Sigmoid colon (tissue), 7 donors: Measurements from ENCODE around the gene HIVEP3. TPM values are rescaled to one million over a fixed set of nuclear protein-coding genes. Genes with fewer than 3 reads are reported as not detected.

ENCODE experiments used
- DNase-seq: peaks from one replicate; pipeline ENCODE4 v3.0.0-alpha.2; 2019
- H3K27ac ChIP-seq, 4 donors: fragments of 200-600 bp; sonication (generic); one replicate each; pipeline ENCODE4 v1.5.1; 2016 to 2019; ENCODE audit warnings: mild to moderate bottlenecking in 1 of 4
- H3K27me3 ChIP-seq, 3 donors: fragments of 200-600 bp; sonication (generic); one replicate each; pipeline ENCODE4 v1.5.1; 2019; ENCODE audit warnings: mild to moderate bottlenecking in 1 of 3
- H3K36me3 ChIP-seq, 4 donors: fragments of 200-600 bp; sonication (generic); one replicate each; pipeline ENCODE4 v1.5.1; 2016 to 2019
- H3K4me1 ChIP-seq, 4 donors: fragments of 200-600 bp; sonication (generic); one replicate each; pipeline ENCODE4 v1.5.1; 2017 to 2019
- H3K4me3 ChIP-seq, 4 donors: fragments of 200-600 bp; sonication (generic); one replicate each; pipeline ENCODE4 v1.5.1; 2017 to 2019; ENCODE audit warnings: mild to moderate bottlenecking in 2 of 4, moderate library complexity in 1 of 4
- H3K9me3 ChIP-seq, 4 donors: fragments of 200-600 bp in 3 of 4; sonication (generic) in 3 of 4; one replicate each; pipeline versions ENCODE4 v1.5.1 to v1.6.1; 2013 to 2019
- EP300 ChIP-seq, 4 donors: sonication (generic); formaldehyde crosslinking; IDR thresholded peaks; one replicate each; pipeline ENCODE4 v1.6.1; 2017; ENCODE audit warnings: antibody characterized with exemption in 4 of 4
- POLR2A ChIP-seq, 2 donors: fragments of 450-650 bp; IDR thresholded peaks; one replicate each; pipeline ENCODE4 v1.6.1; 2016; ENCODE audit warnings: antibody characterized with exemption in 2 of 2, mild to moderate bottlenecking in 2 of 2, moderate library complexity in 2 of 2
- POLR2AphosphoS5 ChIP-seq, 4 donors: sonication (generic); formaldehyde crosslinking; IDR thresholded peaks; one replicate each; pipeline ENCODE4 v1.6.1; 2017; ENCODE audit warnings: antibody characterized with exemption in 4 of 4
- WGBS, 2 donors: extraction: QIAGEN DNeasy Blood & Tissue Kit; methylation state at CpG; one replicate each; pipeline ENCODE4 v1.1.7; 2013; 5-methylcytosine and 5-hydroxymethylcytosine counted together
- intact Hi-C: fragments of 100-400 bp; cut with DNase I; formaldehyde crosslinking; loops from one replicate; pipeline ENCODE4 v1.15.1; 2023
- polyA plus RNA-seq, 3 donors: library from polyadenylated mRNA; stranded (reverse); fragments of 200-250 nt; gene quantifications; one replicate each; pipeline ENCODE4 v1.2.3, GENCODE V29; 2013
- total RNA-seq, 4 donors: library from RNA; depleted of rRNA; stranded (reverse); fragments of >200 nt; gene quantifications; one replicate each; pipeline ENCODE4 v1.1.0, GENCODE V29; 2016
- TF ChIP-seq, protein P1 (sequence below), 4 experiments: fragments of 450-650 bp in 3 of 4; fragments of 200-600 bp in 1 of 4; IDR thresholded peaks; one replicate each; pipeline ENCODE4 v1.5.1; 2016 to 2019; ENCODE audit warnings: antibody characterized with exemption in 4 of 4, mild to moderate bottlenecking in 3 of 4, moderate library complexity in 2 of 4
- donor health status: healthy with polysubstance abuse.
- donor health status: Bipolar disorder and iron deficiency.
- donor health status: healthy.

The HIVEP3 gene
- total and polyA plus RNA-seq, 7 donors, result 1.4 to 7.8 (median 3.2) TPM

- no peaks in the 10 kb centered on the region for H3K9me3 ChIP-seq
- no peaks in the 10 kb centered on the region for H3K36me3 ChIP-seq
- no peaks in the 10 kb centered on the region for H3K4me1 ChIP-seq
- intact Hi-C loops, result loop anchor here (10.0 kb wide), 1 partner anchor 1388 kb away; no protein-coding TSS in a partner anchor
- no peak overlapping the region for H3K4me3 ChIP-seq
- 45 to 47% methylated on average over 2 of the region's 2 CpGs for WGBS, 2 donors
- H3K27me3 ChIP-seq, result no peaks in the 10 kb centered on the region
- DNase-seq, result no peak
- H3K27ac ChIP-seq, result no peak overlapping the region
- TF ChIP-seq EP300 (IDR thresholded peaks at IDR 0.05), result no peak
- TF ChIP-seq POLR2A (IDR thresholded peaks at IDR 0.05), result no peak
- TF ChIP-seq, protein P1, sequence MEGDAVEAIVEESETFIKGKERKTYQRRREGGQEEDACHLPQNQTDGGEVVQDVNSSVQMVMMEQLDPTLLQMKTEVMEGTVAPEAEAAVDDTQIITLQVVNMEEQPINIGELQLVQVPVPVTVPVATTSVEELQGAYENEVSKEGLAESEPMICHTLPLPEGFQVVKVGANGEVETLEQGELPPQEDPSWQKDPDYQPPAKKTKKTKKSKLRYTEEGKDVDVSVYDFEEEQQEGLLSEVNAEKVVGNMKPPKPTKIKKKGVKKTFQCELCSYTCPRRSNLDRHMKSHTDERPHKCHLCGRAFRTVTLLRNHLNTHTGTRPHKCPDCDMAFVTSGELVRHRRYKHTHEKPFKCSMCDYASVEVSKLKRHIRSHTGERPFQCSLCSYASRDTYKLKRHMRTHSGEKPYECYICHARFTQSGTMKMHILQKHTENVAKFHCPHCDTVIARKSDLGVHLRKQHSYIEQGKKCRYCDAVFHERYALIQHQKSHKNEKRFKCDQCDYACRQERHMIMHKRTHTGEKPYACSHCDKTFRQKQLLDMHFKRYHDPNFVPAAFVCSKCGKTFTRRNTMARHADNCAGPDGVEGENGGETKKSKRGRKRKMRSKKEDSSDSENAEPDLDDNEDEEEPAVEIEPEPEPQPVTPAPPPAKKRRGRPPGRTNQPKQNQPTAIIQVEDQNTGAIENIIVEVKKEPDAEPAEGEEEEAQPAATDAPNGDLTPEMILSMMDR (IDR thresholded peaks at IDR 0.05), result no peak
- no peak for TF ChIP-seq POLR2AphosphoS5 (IDR thresholded peaks at IDR 0.05)
Observed at GRCh38 chr1:41906943-41907342, 11.8 kb downstream of the HIVEP3 start.

- H3K27me3 ChIP-seq, result no peaks in the 10 kb centered on the region
- H3K4me3 ChIP-seq, result no peak overlapping the region
- no peaks in the 10 kb centered on the region for H3K9me3 ChIP-seq
- intact Hi-C loops, result loop anchor here (10.0 kb wide), 1 partner anchor 1390 kb away; no protein-coding TSS in a partner anchor
- H3K36me3 ChIP-seq, result no peaks in the 10 kb centered on the region
- no peaks in the 10 kb centered on the region for H3K4me1 ChIP-seq
- TF ChIP-seq, protein P1 (IDR thresholded peaks at IDR 0.05), result no peak
- TF ChIP-seq EP300 (IDR thresholded peaks at IDR 0.05) (no peak), POLR2AphosphoS5 (IDR thresholded peaks at IDR 0.05) (no peak), POLR2A (IDR thresholded peaks at IDR 0.05) (no peak)
- DNase-seq, result no peak
- WGBS, 2 donors, result 95 to 100% methylated on average over 1 of the region's 1 CpG
- H3K27ac ChIP-seq, result no peak overlapping the region
Observed at GRCh38 chr1:41905093-41905675, 13.5 kb downstream of the HIVEP3 start.

DNA sequence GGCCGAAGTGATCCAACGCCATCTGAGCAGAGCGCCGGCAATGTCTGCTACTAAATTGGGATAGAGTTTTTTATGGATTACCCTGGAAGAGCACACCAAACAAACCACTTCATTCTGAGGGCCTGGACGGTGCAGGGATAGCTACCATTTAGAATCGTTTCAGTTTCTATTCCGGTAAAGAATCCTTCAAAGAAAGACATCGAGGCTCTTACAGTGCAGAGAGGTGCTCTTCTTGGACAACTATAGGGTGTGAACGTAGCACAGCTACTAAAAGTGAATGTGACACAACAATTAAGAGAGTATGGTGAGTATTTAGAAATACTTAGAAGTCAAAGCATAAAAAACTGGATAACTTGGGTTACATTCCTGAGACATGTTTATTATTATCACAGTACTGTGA is 16.1 kb downstream of the HIVEP3 start:
- Histone ChIP-seq H3K4me1 (no peaks in the 10 kb centered on the region), H3K9me3 (no peaks in the 10 kb centered on the region), H3K36me3 (no peaks in the 10 kb centered on the region), H3K27me3 (no peaks in the 10 kb centered on the region), H3K4me3 (no peak overlapping the region), H3K27ac (no peak overlapping the region)
- intact Hi-C loops, result loop anchor here (10.0 kb wide), 1 partner anchor 1392 kb away; no protein-coding TSS in a partner anchor
- no peak for DNase-seq
- TF ChIP-seq POLR2A (IDR thresholded peaks at IDR 0.05) (no peak), EP300 (IDR thresholded peaks at IDR 0.05) (no peak), POLR2AphosphoS5 (IDR thresholded peaks at IDR 0.05) (no peak)
- TF ChIP-seq, protein P1 (IDR thresholded peaks at IDR 0.05), result no peak
- WGBS, 2 donors, result 76 to 77% methylated on average over 9 of the region's 9 CpGs

- Histone ChIP-seq H3K27ac (no peak overlapping the region), H3K4me3 (no peak overlapping the region), H3K36me3 (no peaks in the 10 kb centered on the region), H3K9me3 (no peaks in the 10 kb centered on the region), H3K4me1 (no peaks in the 10 kb centered on the region), H3K27me3 (no peaks in the 10 kb centered on the region)
- DNase-seq, result no peak
- no peak for TF ChIP-seq POLR2A (IDR thresholded peaks at IDR 0.05)
- TF ChIP-seq EP300 (IDR thresholded peaks at IDR 0.05), result no peak
- TF ChIP-seq POLR2AphosphoS5 (IDR thresholded peaks at IDR 0.05), result no peak
- TF ChIP-seq, protein P1 (IDR thresholded peaks at IDR 0.05), result no peak
- WGBS, 2 donors, result 60 to 62% methylated on average over 3 of the region's 3 CpGs
- intact Hi-C loops, result loop anchor here (10.0 kb wide), 1 partner anchor 1393 kb away; no protein-coding TSS in a partner anchor
Observed at GRCh38 chr1:41902159-41902577, 16.6 kb downstream of the HIVEP3 start.
